ENCODE results near the gene PACS1.

GRCh38 chr11:66080055-66080817 lies 10.2 kb downstream of the PACS1 start:
- TF ChIP-seq CTCF (conservative IDR thresholded peaks at IDR 0.05) (no peak), ZFX (IDR thresholded peaks at IDR 0.05) (no peak)
